Measurements from ENCODE around the gene FBXL20.
"Not testable (repeated sequence)": the region's sequence is repeated elsewhere in the genome, so short reads cannot be mapped to it uniquely, and the experiment has no call there.

The FBXL20 gene

GRCh38 chr17:39351508-39351907 is 49.9 kb downstream of the FBXL20 start:
- DNase-seq (ENCODE audit: low read depth): no peak

DNA sequence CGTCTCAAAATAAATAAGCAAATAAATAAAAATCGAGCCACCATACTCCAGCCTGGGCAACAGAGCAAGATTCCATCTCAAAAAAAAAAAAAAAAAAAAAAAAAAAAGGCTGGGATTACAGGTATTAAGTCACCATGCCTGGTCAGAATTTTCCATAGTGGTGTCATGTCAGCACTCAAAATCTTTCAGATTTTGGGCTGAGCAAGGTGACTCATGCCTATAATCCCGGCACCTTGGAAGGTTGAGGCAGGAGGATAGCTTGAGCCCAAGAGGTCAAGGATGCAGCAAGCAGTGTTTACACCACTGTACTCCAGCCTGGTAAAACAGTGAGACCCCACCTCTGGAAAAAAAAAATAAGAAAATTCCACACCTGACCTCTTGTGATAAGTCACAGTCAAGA is 52.2 kb downstream of the FBXL20 start:
- H3K4me3 ChIP-seq (ENCODE audit: low read length): no peak overlapping the region
- TF ChIP-seq CTCF (IDR thresholded peaks at IDR 0.05; ENCODE audit: insufficient read depth, low read depth, low read length, missing control alignments): no peak
- no peak for DNase-seq (ENCODE audit: low read depth)

More at GRCh38 chr17:39351508-39351907, 49.9 kb downstream of the FBXL20 start:
- H3K4me3 ChIP-seq (ENCODE audit: low read length): no peak overlapping the region
- TF ChIP-seq CTCF (IDR thresholded peaks at IDR 0.05; ENCODE audit: insufficient read depth, low read depth, low read length, missing control alignments): no peak

- not testable (repeated sequence) for DNase-seq (ENCODE audit: low read depth); H3K4me3 ChIP-seq (ENCODE audit: low read length)
These were observed 54.6 kb downstream of the FBXL20 start for GRCh38 chr17:39346863-39347262.

GRCh38 chr17:39341541-39341940 is 59.9 kb downstream of the FBXL20 start:
- no peak overlapping the region for H3K4me3 ChIP-seq (ENCODE audit: low read length)
- TF ChIP-seq CTCF (IDR thresholded peaks at IDR 0.05; ENCODE audit: insufficient read depth, low read depth, low read length, missing control alignments): no peak
- no peak for DNase-seq (ENCODE audit: low read depth)

- no peak for TF ChIP-seq CTCF (IDR thresholded peaks at IDR 0.05; ENCODE audit: insufficient read depth, low read depth, low read length, missing control alignments)
- no peak for DNase-seq (ENCODE audit: low read depth)
- H3K4me3 ChIP-seq (ENCODE audit: low read length): no peak overlapping the region
These were observed 60.7 kb downstream of the FBXL20 start for GRCh38 chr17:39340731-39341130.

GRCh38 chr17:39339272-39339671 is 62.2 kb downstream of the FBXL20 start:
- no peak overlapping the region for H3K4me3 ChIP-seq (ENCODE audit: low read length)
- no peak for TF ChIP-seq CTCF (IDR thresholded peaks at IDR 0.05; ENCODE audit: insufficient read depth, low read depth, low read length, missing control alignments)
- DNase-seq (ENCODE audit: low read depth): no peak

DNA sequence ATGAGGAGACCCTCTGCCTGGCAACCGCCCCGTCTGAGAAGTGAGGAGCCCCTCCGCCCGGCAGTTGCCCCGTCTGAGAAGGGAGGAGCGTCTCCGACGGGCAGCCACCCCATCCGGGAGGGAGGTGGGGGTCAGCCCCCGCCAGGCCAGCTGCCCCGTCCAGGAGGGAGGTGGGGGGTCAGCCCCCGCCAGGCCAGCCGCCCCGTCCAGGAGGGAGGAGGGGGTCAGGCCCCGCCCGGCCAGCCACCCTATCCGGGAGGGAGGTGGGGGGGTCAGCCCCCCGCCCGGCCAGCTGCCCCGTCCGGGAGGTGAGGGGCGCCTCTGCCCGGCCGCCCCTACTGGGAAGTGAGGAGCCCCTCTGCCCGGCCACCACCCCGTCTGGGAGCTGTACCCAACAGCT is 63.8 kb downstream of the FBXL20 start:
- DNase-seq (ENCODE audit: low read depth); H3K4me3 ChIP-seq (ENCODE audit: low read length): not testable (repeated sequence)

DNA sequence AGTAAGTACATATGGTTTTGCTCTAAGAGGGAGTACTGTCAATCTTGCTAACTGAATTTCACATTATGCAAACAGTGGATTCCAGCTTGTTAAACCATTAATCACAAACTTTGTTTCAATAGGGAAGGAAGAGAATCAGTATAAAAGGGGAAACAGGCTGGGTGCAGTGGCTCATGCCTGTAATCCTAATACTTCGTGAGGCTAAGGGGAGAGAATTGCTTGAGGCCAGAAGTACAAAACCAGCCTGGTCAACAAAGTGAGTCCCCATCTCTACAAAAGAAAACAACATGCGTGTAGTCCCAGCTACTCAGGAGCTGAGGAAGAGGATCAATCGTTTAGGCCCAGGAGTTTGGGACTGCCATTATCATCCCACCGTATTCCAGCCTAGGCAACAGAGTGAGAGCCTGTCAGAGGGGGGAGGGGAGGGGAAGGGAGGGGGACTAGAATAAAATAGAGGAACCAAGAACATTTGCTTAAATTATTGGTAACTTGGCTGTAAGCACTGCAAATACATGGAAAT is 65.7 kb downstream of the FBXL20 start:
- no peak for DNase-seq (ENCODE audit: low read depth)
- TF ChIP-seq CTCF (IDR thresholded peaks at IDR 0.05; ENCODE audit: insufficient read depth, low read depth, low read length, missing control alignments): no peak
- H3K4me3 ChIP-seq (ENCODE audit: low read length): no peak overlapping the region

GRCh38 chr17:39334008-39334744 is 67.2 kb downstream of the FBXL20 start:
- H3K4me3 ChIP-seq (ENCODE audit: low read length); DNase-seq (ENCODE audit: low read depth): not testable (repeated sequence)

Measured in epithelial cell of esophagus (primary cell).